ENCODE measurements around the gene SCRN1. TPM values are rescaled to one million over a fixed set of nuclear protein-coding genes. Genes with fewer than 3 reads are reported as not detected.
A peak's percentile ranks its signal among the peaks of the same experiment; 100 is the strongest.

Gene SCRN1
- total RNA-seq: 10 to 100 TPM in 1 of 5 donors, 1 to 10 TPM in 4; 3.4 to 12.5 (median 5.7) TPM
- total RNA-seq (2013): 4.7 TPM
- 2.1 to 33.1 (median 9.8) reads per million in 29 experiments for total RNA-seq

- Histone ChIP-seq H3K27me3 (replicated peaks in 1 of 2; ENCODE audit: control insufficient read depth in 2 of 2, extremely low read depth in 1 of 2, insufficient read depth in 2 of 2, low read length in 1 of 2) (peaks cover 0 to 41% of the 10 kb centered on the region in 2 experiments), H3K9me3 (no peaks in the 10 kb centered on the region), H3K4me3 (ENCODE audit: control insufficient read depth in 1 of 2, extremely low read depth in 1 of 2, low read length in 1 of 2) (peak within 1 kb of the TSS; percentile 58 to 77), H3K27ac (ENCODE audit: low read length) (no peak within 1 kb of the TSS), H3K36me3 (ENCODE audit: control insufficient read depth in 2 of 2, extremely low read depth in 1 of 2, insufficient read depth in 1 of 2, low read length in 1 of 2) (no peaks in the 10 kb centered on the region), H3K4me1 (ENCODE audit: control insufficient read depth in 1 of 2, extremely low read depth in 1 of 2, insufficient read depth in 2 of 2, low read length in 2 of 2) (peaks cover 2 to 10% of the 10 kb centered on the region in 2 experiments)
- ATAC-seq (replicated peaks in 1 of 4): peak; percentile 54 to 66 (median 60)
- DNase-seq: peak in 24 of 35 experiments; percentile 3 to 37 (median 10)
- Mint-ChIP-seq H3K27me3 (peaks cover 38 to 56% of the 10 kb centered on the region in 2 donors), H3K4me1 (peaks cover 10 to 23% (median 13%) of the 10 kb centered on the region in 3 donors), H3K9me3 (peaks cover 0 to 13% (median 12%) of the 10 kb centered on the region in 3 donors), H3K36me3 (no peaks in the 10 kb centered on the region), H3K4me3 (peak within 1 kb of the TSS; percentile 65 to 82 (median 81)), H3K27ac (peak within 1 kb of the TSS in 1 of 2 donors; percentile 46)
- POLR2A ChIA-PET: no interaction called here
- CTCF ChIA-PET: no interaction called here
- 0% methylated on average over 47 of the region's 79 CpGs for WGBS (ENCODE audit: insufficient coverage)
These were observed at the start of gene SCRN1 for GRCh38 chr7:29989257-29989995. Gene SCRN1, minus strand, starts transcription at chr7:29989801. Its CDS starts 20,734 bp downstream, at chr7:29969067.

- H3K27me3 Mint-ChIP-seq: no peaks in the 10 kb centered on the region
- H3K4me3 ChIP-seq (ENCODE audit: control insufficient read depth in 1 of 2, extremely low read depth in 1 of 2, low read length in 1 of 2): no peak overlapping the region
- H3K36me3 ChIP-seq (ENCODE audit: control insufficient read depth in 2 of 2, extremely low read depth in 1 of 2, insufficient read depth in 1 of 2, low read length in 1 of 2): no peaks in the 10 kb centered on the region
- peaks cover 18 to 37% (median 20%) of the 10 kb centered on the region in 3 donors for H3K4me1 Mint-ChIP-seq
- no peaks in the 10 kb centered on the region for H3K9me3 ChIP-seq
- no peak overlapping the region for H3K4me3 Mint-ChIP-seq
- DNase-seq (no peak), ATAC-seq (replicated peaks in 1 of 4) (no peak)
- peaks cover 0 to 5% of the 10 kb centered on the region in 2 experiments for H3K4me1 ChIP-seq (ENCODE audit: control insufficient read depth in 1 of 2, extremely low read depth in 1 of 2, insufficient read depth in 2 of 2, low read length in 2 of 2)
- no CpG with 5 or more reads among the region's 3 CpGs for WGBS (ENCODE audit: insufficient coverage)
- no peak overlapping the region for H3K27ac Mint-ChIP-seq
- H3K27me3 ChIP-seq (replicated peaks in 1 of 2; ENCODE audit: control insufficient read depth in 2 of 2, extremely low read depth in 1 of 2, insufficient read depth in 2 of 2, low read length in 1 of 2): no peaks in the 10 kb centered on the region
- POLR2A ChIA-PET: interaction anchor here in 1 of 2 donors (0.7 kb wide), 1 partner anchor 10 kb away, joined by 4 read pairs; no protein-coding TSS in a partner anchor
- CTCF ChIA-PET: interaction anchor here in 1 of 2 donors (0.6 kb wide), 1 partner anchor 10 kb away, joined by 3 read pairs; no protein-coding TSS in a partner anchor
- peaks cover 11% of the 10 kb centered on the region for H3K36me3 Mint-ChIP-seq
- H3K27ac ChIP-seq (ENCODE audit: low read length): no peak overlapping the region
- H3K9me3 Mint-ChIP-seq: no peaks in the 10 kb centered on the region
These were observed 48.8 kb upstream of the SCRN1 start for GRCh38 chr7:30038196-30038980.

GRCh38 chr7:30036220-30036619, 46.6 kb upstream of the SCRN1 start:
- Mint-ChIP-seq H3K27ac (no peak overlapping the region), H3K4me3 (no peak overlapping the region), H3K9me3 (no peaks in the 10 kb centered on the region), H3K4me1 (peaks cover 19 to 29% (median 24%) of the 10 kb centered on the region in 3 donors), H3K36me3 (peaks cover 11% of the 10 kb centered on the region), H3K27me3 (no peaks in the 10 kb centered on the region)
- no peak for ATAC-seq (replicated peaks in 1 of 4)
- peaks cover 0 to 5% of the 10 kb centered on the region in 2 experiments for H3K4me1 ChIP-seq (ENCODE audit: control insufficient read depth in 1 of 2, extremely low read depth in 1 of 2, insufficient read depth in 2 of 2, low read length in 2 of 2)
- no peak overlapping the region for H3K4me3 ChIP-seq (ENCODE audit: control insufficient read depth in 1 of 2, extremely low read depth in 1 of 2, low read length in 1 of 2)
- H3K36me3 ChIP-seq (ENCODE audit: control insufficient read depth in 2 of 2, extremely low read depth in 1 of 2, insufficient read depth in 1 of 2, low read length in 1 of 2): no peaks in the 10 kb centered on the region
- ChIA-PET CTCF (interaction anchor here in 1 of 2 donors (0.6 kb wide), 1 partner anchor 276 kb away, joined by 4 read pairs; no protein-coding TSS in a partner anchor), POLR2A (interaction anchor here in 1 of 2 donors (0.5 kb wide), 1 partner anchor 280 kb away, joined by 4 read pairs; no protein-coding TSS in a partner anchor)
- DNase-seq: no peak
- no peaks in the 10 kb centered on the region for H3K27me3 ChIP-seq (replicated peaks in 1 of 2; ENCODE audit: control insufficient read depth in 2 of 2, extremely low read depth in 1 of 2, insufficient read depth in 2 of 2, low read length in 1 of 2)
- no peak overlapping the region for H3K27ac ChIP-seq (ENCODE audit: low read length)
- no peaks in the 10 kb centered on the region for H3K9me3 ChIP-seq
- 73% methylated on average over 2 of the region's 2 CpGs for WGBS (ENCODE audit: insufficient coverage)

GRCh38 chr7:30034501-30034900, 44.9 kb upstream of the SCRN1 start:
- no peak overlapping the region for H3K27ac Mint-ChIP-seq
- 100% methylated on average over 2 of the region's 3 CpGs for WGBS (ENCODE audit: insufficient coverage)
- H3K9me3 ChIP-seq: no peaks in the 10 kb centered on the region
- H3K4me3 Mint-ChIP-seq: no peak overlapping the region
- H3K4me1 ChIP-seq (ENCODE audit: control insufficient read depth in 1 of 2, extremely low read depth in 1 of 2, insufficient read depth in 2 of 2, low read length in 2 of 2): peaks cover 4% of the 10 kb centered on the region in 2 experiments
- H3K4me3 ChIP-seq (ENCODE audit: control insufficient read depth in 1 of 2, extremely low read depth in 1 of 2, low read length in 1 of 2): no peak overlapping the region
- DNase-seq: no peak
- H3K27me3 ChIP-seq (replicated peaks in 1 of 2; ENCODE audit: control insufficient read depth in 2 of 2, extremely low read depth in 1 of 2, insufficient read depth in 2 of 2, low read length in 1 of 2): no peaks in the 10 kb centered on the region
- H3K9me3 Mint-ChIP-seq: no peaks in the 10 kb centered on the region
- H3K27me3 Mint-ChIP-seq: no peaks in the 10 kb centered on the region
- peaks cover 11% of the 10 kb centered on the region for H3K36me3 Mint-ChIP-seq
- POLR2A ChIA-PET: no interaction called here
- CTCF ChIA-PET: interaction anchor here (0.6 to 0.9 kb wide), 2 partner anchors 27 to 951 kb away, joined by 3 to 5 read pairs; no protein-coding TSS in a partner anchor
- no peak for ATAC-seq (replicated peaks in 1 of 4)
- no peak overlapping the region for H3K27ac ChIP-seq (ENCODE audit: low read length)
- H3K36me3 ChIP-seq (ENCODE audit: control insufficient read depth in 2 of 2, extremely low read depth in 1 of 2, insufficient read depth in 1 of 2, low read length in 1 of 2): no peaks in the 10 kb centered on the region
- peaks cover 8 to 14% (median 13%) of the 10 kb centered on the region in 3 donors for H3K4me1 Mint-ChIP-seq

- ChIA-PET CTCF (interaction anchor here in 1 of 2 donors (0.8 to 1.6 kb wide), 2 partner anchors 29 to 44 kb away, joined by 3 to 6 read pairs; no protein-coding TSS in a partner anchor), POLR2A (no interaction called here)
- Mint-ChIP-seq H3K4me1 (peaks cover 9 to 12% (median 10%) of the 10 kb centered on the region in 3 donors), H3K36me3 (peaks cover 11% of the 10 kb centered on the region), H3K4me3 (no peak overlapping the region), H3K9me3 (no peaks in the 10 kb centered on the region), H3K27me3 (no peaks in the 10 kb centered on the region), H3K27ac (peak overlapping the region in 1 of 2 donors; percentile 13)
- H3K27ac ChIP-seq (ENCODE audit: low read length): no peak overlapping the region
- DNase-seq: no peak
- no peaks in the 10 kb centered on the region for H3K9me3 ChIP-seq
- no peaks in the 10 kb centered on the region for H3K27me3 ChIP-seq (replicated peaks in 1 of 2; ENCODE audit: control insufficient read depth in 2 of 2, extremely low read depth in 1 of 2, insufficient read depth in 2 of 2, low read length in 1 of 2)
- ATAC-seq (replicated peaks in 1 of 4): no peak
- peaks cover 9% of the 10 kb centered on the region in 2 experiments for H3K4me1 ChIP-seq (ENCODE audit: control insufficient read depth in 1 of 2, extremely low read depth in 1 of 2, insufficient read depth in 2 of 2, low read length in 2 of 2)
- H3K36me3 ChIP-seq (ENCODE audit: control insufficient read depth in 2 of 2, extremely low read depth in 1 of 2, insufficient read depth in 1 of 2, low read length in 1 of 2): no peaks in the 10 kb centered on the region
- no peak overlapping the region for H3K4me3 ChIP-seq (ENCODE audit: control insufficient read depth in 1 of 2, extremely low read depth in 1 of 2, low read length in 1 of 2)
- WGBS (ENCODE audit: insufficient coverage): no CpG with 5 or more reads among the region's 4 CpGs
These were observed 42.9 kb upstream of the SCRN1 start for GRCh38 chr7:30032310-30033125.

All from T-cell (primary cell).